ENCODE measurements around the gene PAFAH1B1.
"Not testable (repeated sequence)": the region's sequence is repeated elsewhere in the genome, so short reads cannot be mapped to it uniquely, and the experiment has no call there.

Gene PAFAH1B1

GRCh38 chr17:2571523-2572303 is 21.7 kb upstream of the PAFAH1B1 start:
- in situ Hi-C loops (cut with HindIII; ENCODE audit: low sequenced_read_pairs): no loop called here
- H3K4me3 ChIP-seq (ENCODE audit: low read depth, low read length): no peak overlapping the region
- DNase-seq (ENCODE audit: low read depth, low spot score): no peak
- TF ChIP-seq CTCF (IDR thresholded peaks at IDR 0.05; ENCODE audit: low read depth, low read length): no peak

GRCh38 chr17:2572304-2572609 is 21.2 kb upstream of the PAFAH1B1 start:
- DNase-seq (ENCODE audit: low read depth, low spot score); in situ Hi-C loops (cut with HindIII; ENCODE audit: low sequenced_read_pairs); H3K4me3 ChIP-seq (ENCODE audit: low read depth, low read length): not testable (repeated sequence)

GRCh38 chr17:2580151-2580550 is 13.3 kb upstream of the PAFAH1B1 start:
- no peak overlapping the region for H3K4me3 ChIP-seq (ENCODE audit: low read depth, low read length)

GRCh38 chr17:2580661-2581060 is 12.8 kb upstream of the PAFAH1B1 start:
- no peak for DNase-seq (ENCODE audit: low read depth, low spot score)
- TF ChIP-seq CTCF (IDR thresholded peaks at IDR 0.05; ENCODE audit: low read depth, low read length): no peak
- in situ Hi-C loops (cut with HindIII; ENCODE audit: low sequenced_read_pairs): no loop called here
- H3K4me3 ChIP-seq (ENCODE audit: low read depth, low read length): no peak overlapping the region

More at GRCh38 chr17:2580151-2580550, 13.3 kb upstream of the PAFAH1B1 start:
- DNase-seq (ENCODE audit: low read depth, low spot score): no peak
- TF ChIP-seq CTCF (IDR thresholded peaks at IDR 0.05; ENCODE audit: low read depth, low read length): no peak
- in situ Hi-C loops (cut with HindIII; ENCODE audit: low sequenced_read_pairs): no loop called here

- DNase-seq (ENCODE audit: low read depth, low spot score): no peak
- in situ Hi-C loops (cut with HindIII; ENCODE audit: low sequenced_read_pairs): no loop called here
- H3K4me3 ChIP-seq (ENCODE audit: low read depth, low read length): no peak overlapping the region
- TF ChIP-seq CTCF (IDR thresholded peaks at IDR 0.05; ENCODE audit: low read depth, low read length): no peak
These were observed 11.0 kb upstream of the PAFAH1B1 start for GRCh38 chr17:2582493-2582892.

GRCh38 chr17:2591040-2591640 is 2.3 kb upstream of the PAFAH1B1 start:
- no peak overlapping the region for H3K4me3 ChIP-seq (ENCODE audit: low read depth, low read length)
- no peak for TF ChIP-seq CTCF (IDR thresholded peaks at IDR 0.05; ENCODE audit: low read depth, low read length)
- in situ Hi-C loops (cut with HindIII; ENCODE audit: low sequenced_read_pairs): no loop called here
- no peak for DNase-seq (ENCODE audit: low read depth, low spot score)

Data from astrocyte of the spinal cord (primary cell).